GM19043 (cell line): ENCODE measurements around the gene HAUS5.
"Not testable (repeated sequence)": the region's sequence is repeated elsewhere in the genome, so short reads cannot be mapped to it uniquely, and the experiment has no call there.

ENCODE experiments used
- ATAC-seq: cut with Tn5 transposase; IDR thresholded peaks from one replicate; pipeline ENCODE4 v1.9.1; 2021; ENCODE audit warnings: low read depth; ENCODE audit not compliant: unreplicated experiment

Gene HAUS5

GRCh38 chr19:35641515-35642151 is 29.1 kb downstream of the HAUS5 start, which contains the start of gene ETV2:
Gene ETV2, plus strand, starts transcription at chr19:35641745. Its CDS starts 716 bp downstream, at chr19:35642461.
- no peak for ATAC-seq

DNA sequence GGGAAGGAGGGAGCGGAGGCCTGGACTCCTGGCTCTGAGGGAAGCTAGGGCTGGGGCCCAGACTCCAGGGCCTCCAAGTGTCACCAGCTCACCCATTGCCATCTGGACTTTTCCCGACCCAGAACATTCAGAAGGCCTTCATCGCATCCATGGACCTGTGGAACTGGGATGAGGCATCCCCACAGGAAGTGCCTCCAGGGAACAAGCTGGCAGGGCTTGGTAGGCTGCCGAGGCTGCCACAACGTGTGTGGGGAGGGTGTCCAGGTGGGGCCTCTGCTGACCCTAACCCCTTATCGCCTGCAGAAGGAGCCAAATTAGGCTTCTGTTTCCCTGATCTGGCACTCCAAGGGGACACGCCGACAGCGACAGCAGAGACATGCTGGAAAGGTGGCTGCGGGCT is 29.8 kb downstream of the HAUS5 start:
- ATAC-seq = no peak

DNA sequence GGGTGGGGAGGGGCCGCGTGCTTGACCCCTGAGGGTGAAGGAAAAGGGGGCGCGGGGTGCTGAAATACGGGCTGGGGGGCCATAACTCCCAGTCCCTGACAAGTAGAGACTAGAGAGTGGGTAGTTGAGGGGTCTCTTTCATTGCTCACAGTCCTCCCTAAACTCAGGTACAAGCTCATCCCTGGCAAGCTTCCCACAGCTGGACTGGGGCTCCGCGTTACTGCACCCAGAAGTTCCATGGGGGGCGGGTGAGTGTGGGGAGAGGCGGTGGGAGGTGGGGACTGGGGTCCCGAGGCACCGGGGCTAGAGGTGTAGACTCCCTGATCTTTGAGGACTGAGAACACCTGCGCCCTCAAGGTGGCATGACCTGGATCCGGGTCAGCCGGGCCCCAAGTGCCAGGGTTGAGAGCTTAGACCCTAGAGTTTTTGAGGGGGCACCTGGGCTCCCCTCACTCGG is 30.3 kb downstream of the HAUS5 start:
- no peak for ATAC-seq

GRCh38 chr19:35643255-35644205 is 31.0 kb downstream of the HAUS5 start:
- no peak for ATAC-seq

GRCh38 chr19:35644206-35644986 is 31.9 kb downstream of the HAUS5 start:
- peak; percentile 64 for ATAC-seq

- no peak for ATAC-seq
These were observed 32.6 kb downstream of the HAUS5 start for GRCh38 chr19:35644987-35645679.

DNA sequence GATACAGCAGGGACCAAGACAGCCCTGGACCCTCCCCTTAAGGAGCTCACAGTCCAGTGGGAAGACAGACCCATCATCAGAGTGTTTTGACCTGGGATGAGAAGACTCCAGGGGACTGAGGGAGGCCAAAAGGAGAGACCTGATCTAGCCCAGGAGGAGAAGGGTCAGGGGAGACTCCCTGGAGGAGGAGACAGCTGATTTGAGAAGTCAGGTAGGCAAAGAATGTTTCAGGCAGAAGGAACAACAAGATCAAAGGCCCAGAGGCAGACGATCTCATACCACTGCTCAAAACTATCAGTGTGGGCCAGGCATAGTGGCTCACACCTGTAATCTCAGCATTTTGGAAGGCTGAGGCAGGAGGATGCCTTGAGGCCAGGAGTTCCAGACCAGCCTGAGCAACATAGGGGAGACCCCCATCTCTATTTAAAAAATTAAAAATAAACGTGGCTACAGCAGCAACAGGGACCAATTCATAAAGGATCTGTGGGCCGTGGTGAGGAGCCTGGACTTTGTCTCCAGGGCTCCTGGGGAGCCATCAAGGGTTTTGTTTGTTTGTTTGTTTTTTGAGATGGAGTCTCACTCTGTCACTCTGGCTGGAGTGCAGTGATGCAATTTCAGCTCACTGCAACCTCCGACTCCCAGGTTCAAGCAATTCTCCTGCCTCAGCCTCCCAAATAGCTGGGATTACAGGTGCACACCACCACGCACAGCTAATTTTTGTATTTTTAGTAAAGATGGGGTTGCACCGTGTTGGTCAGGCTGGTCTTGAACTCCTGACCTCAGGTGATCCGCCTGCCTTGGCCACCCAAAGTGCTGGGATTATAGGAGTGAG is 33.4 kb downstream of the HAUS5 start:
- ATAC-seq = no peak

DNA sequence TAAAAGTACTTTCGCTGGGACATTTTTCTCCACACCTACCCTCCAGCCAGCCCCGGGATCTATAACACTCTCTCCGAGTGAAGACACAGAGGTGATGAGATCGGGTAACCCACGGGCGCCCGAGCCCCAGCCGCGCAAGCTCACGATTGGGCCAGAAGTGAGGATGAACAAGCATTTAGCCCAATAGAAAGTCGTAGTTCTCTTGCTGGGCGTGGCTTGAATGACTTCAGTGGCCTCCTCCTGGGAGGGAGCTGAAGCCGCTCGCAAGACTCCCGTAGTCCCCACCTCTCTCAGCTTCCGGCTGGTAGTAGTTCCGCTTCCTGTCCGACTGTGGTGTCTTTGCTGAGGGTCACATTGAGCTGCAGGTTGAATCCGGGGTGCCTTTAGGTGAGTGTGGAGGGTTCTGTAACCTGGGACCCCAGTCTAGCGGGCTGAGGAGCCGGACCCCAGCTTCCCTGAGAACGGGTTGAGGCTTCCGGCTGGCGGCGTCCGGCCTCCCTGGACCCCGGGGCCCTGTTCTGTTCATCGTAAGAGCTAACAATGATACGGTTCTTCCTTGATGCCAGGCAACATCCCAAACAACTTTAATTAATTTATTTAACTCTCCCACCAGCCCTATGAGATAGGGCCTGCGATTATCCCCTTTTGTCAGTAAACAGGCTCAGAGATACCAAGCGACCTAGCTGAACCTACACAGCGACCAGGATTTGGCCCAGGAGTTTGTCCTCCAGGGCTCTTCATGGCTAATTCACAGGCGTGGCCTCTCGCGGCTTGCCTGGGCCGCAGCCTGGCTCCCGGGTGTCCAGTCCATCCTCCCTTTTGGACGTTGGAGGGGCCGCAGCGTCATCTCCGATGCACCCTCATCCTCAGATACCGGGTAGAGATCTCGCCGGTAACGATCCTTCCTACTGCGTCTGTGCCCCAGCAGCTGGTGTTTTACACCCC is 35.8 kb downstream of the HAUS5 start, which contains the start of gene COX6B1:
TSS of gene COX6B1 (plus strand) at position 307 of the 945 bp plus-strand sequence. CDS start 2,921 bp downstream, outside the sequence.
- ATAC-seq = peak; percentile 61

- no peak for ATAC-seq
These were observed 38.0 kb downstream of the HAUS5 start for GRCh38 chr19:35650581-35650980.

DNA sequence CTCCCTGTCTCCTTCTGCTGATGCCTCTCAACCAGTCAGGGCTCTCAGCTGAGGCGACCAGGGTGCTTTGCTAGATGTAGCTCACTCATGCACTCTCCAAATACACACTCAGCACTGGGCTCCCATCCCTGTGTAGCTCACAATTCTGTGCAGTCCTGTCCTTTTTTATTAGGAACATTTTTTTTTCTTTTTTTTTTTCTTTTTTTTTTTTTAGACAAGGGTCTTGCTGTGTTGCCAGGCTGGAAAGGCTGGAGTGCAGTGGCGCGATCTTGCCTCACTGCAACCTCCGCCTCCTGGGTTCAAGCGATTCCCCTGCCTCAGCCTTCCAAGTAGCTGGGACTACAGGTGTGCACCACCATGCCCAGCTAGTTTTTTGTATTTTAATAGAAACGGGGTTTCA is 42.3 kb downstream of the HAUS5 start:
- ATAC-seq = not testable (repeated sequence)

- ATAC-seq = no peak
These were observed 43.1 kb downstream of the HAUS5 start for GRCh38 chr19:35655600-35655999.

GRCh38 chr19:35656700-35657099 is 44.2 kb downstream of the HAUS5 start:
- no peak for ATAC-seq

- ATAC-seq = no peak
These were observed 45.6 kb downstream of the HAUS5 start for GRCh38 chr19:35657904-35658700.

- ATAC-seq = no peak
These were observed 49.4 kb downstream of the HAUS5 start for GRCh38 chr19:35661995-35662340.

DNA sequence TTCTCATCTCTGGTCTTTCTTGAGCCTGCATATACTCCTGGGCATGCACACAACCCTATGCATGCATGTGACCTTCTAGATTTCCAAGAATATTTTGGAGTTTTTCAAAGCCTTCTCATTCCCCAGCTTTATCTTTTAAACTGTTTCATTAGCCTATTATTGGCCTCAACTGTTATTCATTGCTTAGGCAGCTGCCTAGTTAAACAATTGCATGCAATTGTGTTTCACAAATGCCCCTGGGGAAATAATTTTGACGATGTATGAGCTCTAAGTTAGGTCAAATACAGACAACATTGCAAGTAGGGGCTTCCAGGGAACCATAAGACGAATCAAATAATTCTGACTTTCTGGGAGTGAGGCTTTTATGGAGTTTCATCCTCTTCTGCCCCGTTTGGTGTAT is 51.4 kb downstream of the HAUS5 start:
- ATAC-seq = no peak

DNA sequence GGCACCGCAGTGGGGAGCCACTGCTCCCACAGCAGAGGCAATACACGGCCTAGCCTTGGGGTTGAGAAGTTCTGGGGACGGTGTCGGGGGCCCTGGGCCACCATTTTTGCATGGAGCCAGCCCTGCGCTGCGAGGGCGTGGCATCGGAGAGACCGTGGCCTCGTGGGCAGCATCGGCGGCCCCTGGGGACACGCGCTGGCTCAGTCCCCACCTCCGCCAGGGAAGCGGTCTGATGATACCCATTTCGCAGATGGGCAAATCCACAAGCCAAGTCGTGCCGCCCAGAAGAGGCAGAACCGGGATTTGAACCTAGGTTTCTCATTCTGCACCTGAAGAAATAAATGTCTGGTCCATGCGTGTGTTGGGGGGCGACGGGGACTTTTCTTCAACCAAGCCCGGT is 52.6 kb downstream of the HAUS5 start:
- no peak for ATAC-seq

GRCh38 chr19:35665604-35666003 is 53.1 kb downstream of the HAUS5 start:
- no peak for ATAC-seq
